ENCODE measurements around the gene DNM1. TPM values are rescaled to one million over a fixed set of nuclear protein-coding genes. Genes with fewer than 3 reads are reported as not detected.
"Not testable (repeated sequence)": the region's sequence is repeated elsewhere in the genome, so short reads cannot be mapped to it uniquely, and the experiment has no call there.

The DNM1 gene
- total RNA-seq, 1 donor from 2014 or later: 33.4 TPM

GRCh38 chr9:128224877-128225276 is 21.7 kb downstream of the DNM1 start:
- Histone ChIP-seq H3K27ac (no peak overlapping the region), H3K36me3 (peaks cover 0 to 18% of the 10 kb centered on the region in 2 donors), H3K27me3 (no peaks in the 10 kb centered on the region), H3K9me3 (no peaks in the 10 kb centered on the region), H3K4me3 (no peak overlapping the region), H3K4me1 (no peaks in the 10 kb centered on the region)
- TF ChIP-seq POLR2A (IDR thresholded peaks at IDR 0.05) (no peak), POLR2AphosphoS5 (IDR thresholded peaks at IDR 0.05; ENCODE audit: insufficient read depth in 1 of 2, low read depth in 1 of 2) (no peak)
- DNase-seq (ENCODE audit: extremely low spot score in 2 of 2): no peak
- intact Hi-C loops (cut with DNase I): no loop called here

- no peak overlapping the region for H3K4me3 ChIP-seq
- no peaks in the 10 kb centered on the region for H3K27me3 ChIP-seq
- H3K27ac ChIP-seq: no peak overlapping the region
- no peak for DNase-seq (ENCODE audit: extremely low spot score in 2 of 2)
- intact Hi-C loops (cut with DNase I): no loop called here
- H3K4me1 ChIP-seq: no peaks in the 10 kb centered on the region
- peaks cover 0 to 13% of the 10 kb centered on the region in 2 donors for H3K36me3 ChIP-seq
- TF ChIP-seq CTCF (IDR thresholded peaks at IDR 0.05) (no peak), POLR2A (IDR thresholded peaks at IDR 0.05) (no peak), POLR2AphosphoS5 (IDR thresholded peaks at IDR 0.05; ENCODE audit: insufficient read depth in 1 of 2, low read depth in 1 of 2) (no peak)
- no peaks in the 10 kb centered on the region for H3K9me3 ChIP-seq
Measured at GRCh38 chr9:128225770-128226411, 22.7 kb downstream of the DNM1 start.

GRCh38 chr9:128226412-128226801 is 23.2 kb downstream of the DNM1 start:
- DNase-seq (ENCODE audit: extremely low spot score in 2 of 2): no peak
- TF ChIP-seq POLR2A (IDR thresholded peaks at IDR 0.05): no peak
- no peak for TF ChIP-seq POLR2AphosphoS5 (IDR thresholded peaks at IDR 0.05; ENCODE audit: insufficient read depth in 1 of 2, low read depth in 1 of 2)
- TF ChIP-seq CTCF (IDR thresholded peaks at IDR 0.05): no peak
- intact Hi-C loops (cut with DNase I): no loop called here
- Histone ChIP-seq H3K9me3 (no peaks in the 10 kb centered on the region), H3K4me3 (no peak overlapping the region), H3K4me1 (no peaks in the 10 kb centered on the region), H3K36me3 (peaks cover 0 to 13% of the 10 kb centered on the region in 2 donors), H3K27me3 (no peaks in the 10 kb centered on the region), H3K27ac (no peak overlapping the region)

- DNase-seq (ENCODE audit: extremely low spot score in 2 of 2); H3K9me3 ChIP-seq; H3K36me3 ChIP-seq; H3K27me3 ChIP-seq; intact Hi-C loops (cut with DNase I); H3K4me3 ChIP-seq; H3K4me1 ChIP-seq: not testable (repeated sequence)
- peak overlapping the region; percentile 71 for H3K27ac ChIP-seq
Measured at GRCh38 chr9:128230897-128231296, 27.7 kb downstream of the DNM1 start.

GRCh38 chr9:128231638-128232527 is 28.7 kb downstream of the DNM1 start:
- Histone ChIP-seq H3K9me3 (no peaks in the 10 kb centered on the region), H3K27ac (peak overlapping the region; percentile 71), H3K4me1 (no peaks in the 10 kb centered on the region), H3K4me3 (no peak overlapping the region), H3K36me3 (no peaks in the 10 kb centered on the region), H3K27me3 (no peaks in the 10 kb centered on the region)
- no peak for DNase-seq (ENCODE audit: extremely low spot score in 2 of 2)
- intact Hi-C loops (cut with DNase I): no loop called here
- TF ChIP-seq POLR2A (IDR thresholded peaks at IDR 0.05) (no peak), POLR2AphosphoS5 (IDR thresholded peaks at IDR 0.05; ENCODE audit: insufficient read depth in 1 of 2, low read depth in 1 of 2) (peak in 1 of 2 donors; percentile 32)

GRCh38 chr9:128232528-128233428 is 29.6 kb downstream of the DNM1 start:
- no peak for DNase-seq (ENCODE audit: extremely low spot score in 2 of 2)
- intact Hi-C loops (cut with DNase I): no loop called here
- peak overlapping the region; percentile 71 for H3K27ac ChIP-seq
- no peaks in the 10 kb centered on the region for H3K4me1 ChIP-seq
- H3K27me3 ChIP-seq: no peaks in the 10 kb centered on the region
- H3K9me3 ChIP-seq: no peaks in the 10 kb centered on the region
- TF ChIP-seq POLR2AphosphoS5 (IDR thresholded peaks at IDR 0.05; ENCODE audit: insufficient read depth in 1 of 2, low read depth in 1 of 2) (peak in 1 of 2 donors; percentile 5), POLR2A (IDR thresholded peaks at IDR 0.05) (no peak)
- H3K4me3 ChIP-seq: no peak overlapping the region
- H3K36me3 ChIP-seq: no peaks in the 10 kb centered on the region
